ENCODE data around the gene ZNF407. TPM values are rescaled to one million over a fixed set of nuclear protein-coding genes. Genes with fewer than 3 reads are reported as not detected.

Gene ZNF407
- total RNA-seq, 1 experiment from 2014 or later = 15.2 TPM

Other genes starting within 250 kb of the ZNF407 start
- not detected in 2 replicates for gene DIPK1C, start 140.6 kb upstream of the ZNF407 start, total RNA-seq (2014; rRNA removed; shearing (Covaris generic))
- gene CNDP2, start 101.5 kb upstream of the ZNF407 start, total RNA-seq (2014; rRNA removed; shearing (Covaris generic)) = 40.5 and 48.4 TPM in 2 replicates
- not detected in 2 replicates for gene CNDP1, start 63.4 kb upstream of the ZNF407 start, total RNA-seq (2014; rRNA removed; shearing (Covaris generic))